Myocyte (in vitro differentiated cells): ENCODE results near the gene IPCEF1. TPM values are rescaled to one million over a fixed set of nuclear protein-coding genes. Genes with fewer than 3 reads are reported as not detected.
"Not testable (repeated sequence)": the region's sequence is repeated elsewhere in the genome, so short reads cannot be mapped to it uniquely, and the experiment has no call there.

Source experiments
- DNase-seq: peaks from one replicate; pipeline ENCODE4 v3.0.0-alpha.2; 2012; ENCODE audit warnings: low read depth
- total RNA-seq: library from RNA; depleted of rRNA; stranded (reverse); fragments of >200 nt; gene quantifications from 2 replicates; pipeline ENCODE4 v1.2.3, GENCODE V29; 2014

The IPCEF1 gene
- total RNA-seq, 1 donor from 2014 or later = not detected

DNA sequence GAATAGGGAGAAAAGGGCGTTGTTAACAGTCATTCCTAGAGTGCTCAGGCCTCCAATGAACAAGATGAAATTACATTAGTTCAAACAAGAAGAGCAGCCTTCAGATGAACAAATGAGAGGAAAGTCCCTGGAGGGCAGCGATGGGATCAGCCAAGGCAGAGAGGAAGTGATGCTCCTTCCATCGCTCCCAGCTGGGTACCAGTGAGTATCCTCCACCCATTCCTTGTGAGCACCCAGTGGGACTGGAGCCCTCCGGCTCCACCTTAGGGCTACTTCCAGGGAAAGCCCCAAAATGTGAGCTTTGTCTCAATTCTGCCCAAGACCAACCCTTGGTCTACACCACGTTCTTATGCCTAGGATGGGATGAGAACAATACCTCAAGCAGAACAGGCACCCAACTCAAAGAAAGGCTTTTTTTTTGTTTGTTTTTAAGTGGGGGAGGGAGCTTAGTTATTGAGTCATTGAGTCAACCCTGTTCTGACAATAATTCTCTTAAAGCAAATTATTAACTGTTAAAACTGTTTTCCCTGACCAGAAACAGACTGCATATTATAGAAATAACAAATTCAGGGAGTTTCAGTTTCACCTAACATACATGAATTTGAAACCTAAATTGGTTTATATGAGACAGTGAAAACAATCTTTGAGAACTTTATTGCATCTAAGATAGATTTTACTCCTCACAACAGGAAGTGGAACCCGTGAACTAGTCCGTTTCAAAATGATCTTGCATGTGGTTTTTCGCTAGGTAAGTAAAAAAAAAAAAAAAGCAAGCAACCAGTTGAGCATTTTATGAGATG lies 106.9 kb downstream of the IPCEF1 start:
- DNase-seq = no peak

DNA sequence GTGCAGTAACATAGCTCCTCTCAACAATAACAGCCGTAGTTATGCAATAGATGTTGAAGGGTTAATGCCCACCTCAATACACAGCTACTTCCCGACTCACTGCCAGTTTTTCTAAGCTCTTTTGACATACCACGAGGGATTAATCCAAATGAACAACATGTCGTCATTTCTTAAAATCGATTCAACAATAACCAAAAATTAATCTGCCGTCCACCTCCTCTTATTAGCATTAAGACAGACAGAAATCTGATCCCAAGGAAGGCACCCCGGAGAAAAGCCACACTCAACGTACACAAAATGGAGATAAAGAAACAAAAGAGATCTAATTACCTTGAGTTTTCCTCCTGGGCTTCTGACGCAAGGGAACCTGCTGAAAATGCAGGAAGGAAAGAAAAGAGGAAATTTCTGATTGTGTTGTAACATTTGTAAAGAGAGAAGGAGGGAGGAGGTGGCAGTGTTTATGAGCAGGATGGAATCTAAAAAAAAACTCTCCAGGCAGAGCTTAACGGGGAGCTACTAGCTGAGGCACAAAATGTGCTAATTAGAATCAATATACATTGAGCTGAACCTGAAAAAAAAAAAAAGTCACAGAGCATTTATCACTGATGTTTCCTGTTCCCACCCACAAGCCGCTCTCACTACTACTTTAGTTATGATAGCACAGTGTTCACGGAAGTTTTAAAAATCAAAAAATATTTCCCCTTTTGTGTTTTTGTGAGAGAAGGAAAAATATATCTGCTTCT lies 109.3 kb downstream of the IPCEF1 start:
- no peak for DNase-seq

DNA sequence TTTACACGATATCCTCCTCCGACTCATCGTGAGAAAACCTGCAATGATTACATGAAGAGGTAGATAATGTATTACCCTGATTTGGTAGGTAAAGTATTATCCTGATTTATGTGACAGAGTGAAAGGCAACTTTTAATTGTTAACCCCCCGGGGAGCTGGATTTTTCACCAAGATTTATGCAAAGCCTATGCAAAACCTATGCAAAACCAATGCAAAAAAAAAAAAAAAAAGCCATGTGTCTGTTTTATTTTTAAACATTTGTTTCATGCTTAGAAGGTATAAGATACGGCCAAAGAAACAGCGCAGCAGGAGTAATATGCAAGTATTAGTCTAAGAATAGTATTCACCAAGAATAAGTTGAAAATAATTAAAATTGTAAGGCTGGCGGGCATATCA lies 109.9 kb downstream of the IPCEF1 start:
- no peak for DNase-seq

DNA sequence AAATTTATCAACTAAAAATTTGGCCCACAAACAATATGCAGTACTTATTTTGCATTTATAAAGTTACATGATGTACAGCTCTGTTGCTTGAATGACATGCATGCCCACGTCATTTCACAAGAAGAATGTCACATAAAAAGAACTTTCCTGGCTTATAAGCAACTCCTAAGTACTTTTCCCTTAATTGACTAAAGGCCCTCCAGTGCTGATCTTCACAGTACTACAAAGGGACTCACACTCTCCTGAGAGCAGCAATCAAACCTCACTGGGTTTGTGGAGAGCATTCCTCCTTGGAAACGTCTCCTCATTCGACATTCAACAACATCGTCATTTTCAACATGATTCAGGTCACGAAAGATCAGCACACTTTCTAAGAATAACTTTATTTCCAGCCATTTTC lies 111.1 kb downstream of the IPCEF1 start:
- no peak for DNase-seq

DNA sequence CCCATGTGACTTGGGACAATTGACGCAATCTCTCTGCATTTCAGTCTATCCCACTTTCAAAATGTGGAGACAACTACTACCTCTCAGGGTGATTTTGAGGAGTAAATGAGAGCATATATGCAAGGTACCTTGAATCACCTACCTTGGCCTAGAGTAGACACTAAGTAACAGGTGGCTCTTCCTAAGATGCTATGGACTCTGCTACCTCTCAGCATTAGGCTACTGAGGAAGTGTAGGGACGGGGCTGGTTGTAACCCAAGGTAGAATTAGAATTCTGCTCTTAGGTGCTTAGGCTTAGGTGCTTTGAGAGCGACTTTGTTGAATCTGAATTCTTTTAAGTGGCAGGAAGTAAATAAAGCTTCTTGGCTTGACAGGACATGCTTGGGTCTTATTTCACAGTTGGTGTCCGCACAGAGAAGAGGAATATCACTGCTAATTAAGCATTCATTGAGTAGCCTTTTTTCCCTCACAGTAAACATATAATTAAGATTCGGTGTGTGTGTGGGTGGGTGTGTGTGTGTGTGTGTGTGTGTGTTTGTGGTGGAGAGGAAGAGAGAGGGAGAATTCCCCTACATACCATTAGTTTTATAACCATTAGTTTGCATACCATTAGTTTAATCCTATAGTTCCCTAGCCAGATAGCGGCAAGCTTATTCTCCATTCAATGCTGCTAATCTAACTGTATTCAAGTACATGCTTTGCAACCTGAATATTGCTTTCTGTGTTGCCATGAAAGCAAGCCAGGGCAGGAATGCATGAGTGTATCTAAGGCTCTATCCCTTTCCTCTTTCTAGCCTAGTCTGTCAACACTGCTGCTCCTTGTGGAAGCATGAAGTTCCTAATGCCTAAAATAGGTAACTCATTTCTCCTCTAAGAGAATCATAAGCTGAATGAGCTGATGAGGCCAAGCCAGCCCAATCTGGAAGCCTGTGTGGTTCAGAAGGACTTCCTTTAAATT lies 112.5 kb downstream of the IPCEF1 start:
- DNase-seq = no peak

DNA sequence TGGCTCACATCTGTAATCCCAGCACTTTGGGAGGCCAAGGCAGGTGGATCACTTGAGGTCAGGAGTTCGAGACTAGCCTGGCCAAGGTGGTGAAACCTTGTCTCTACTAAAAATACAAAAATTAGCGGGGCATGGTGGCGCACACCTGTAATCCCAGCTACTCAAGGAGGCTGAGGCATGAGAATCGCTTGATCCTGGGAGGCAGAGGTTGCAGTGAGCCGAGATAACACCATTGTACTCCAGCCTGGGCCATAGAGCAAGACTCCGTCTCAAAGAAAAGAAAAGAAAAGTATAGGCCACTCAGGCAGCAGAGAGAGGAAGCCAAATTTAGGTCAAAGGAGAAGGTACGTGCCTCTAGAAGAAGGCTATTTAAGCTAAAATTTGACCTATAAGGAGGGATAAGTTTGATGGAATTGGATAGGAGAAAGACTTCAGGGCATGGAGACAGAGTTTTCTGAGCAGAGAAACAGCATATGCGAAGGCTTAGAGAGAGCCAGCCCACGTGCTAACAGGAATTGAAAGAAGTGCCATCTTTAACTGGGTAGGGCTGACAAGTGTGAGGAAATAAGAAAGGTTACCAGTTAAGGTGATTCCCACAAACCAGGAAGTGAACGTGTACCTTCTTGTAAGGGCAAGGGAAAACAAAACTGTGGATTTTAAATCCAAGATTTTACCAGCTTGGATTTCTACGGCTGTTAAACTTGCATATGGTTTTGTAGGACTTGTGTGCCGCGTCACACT lies 113.8 kb downstream of the IPCEF1 start:
- no peak for DNase-seq

DNA sequence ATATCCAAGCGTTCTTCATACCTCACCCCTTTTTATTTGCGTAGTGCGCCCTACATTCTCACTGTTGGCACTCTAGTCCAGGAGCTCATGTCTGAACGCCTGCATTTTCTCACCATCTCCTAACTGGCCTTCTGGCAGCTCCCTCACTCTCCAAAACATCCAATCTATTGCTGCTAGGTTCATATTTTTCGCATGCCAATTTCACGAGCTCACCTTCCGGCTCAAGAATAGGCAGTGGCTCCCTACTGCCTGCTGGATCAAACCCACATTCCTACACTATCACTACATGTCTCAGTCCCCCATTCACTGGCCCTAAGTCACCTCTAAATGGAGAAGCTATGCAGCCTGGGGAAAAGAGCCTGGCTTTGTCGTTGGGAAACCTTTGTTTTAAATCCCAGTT lies 115.0 kb downstream of the IPCEF1 start:
- DNase-seq = no peak

DNA sequence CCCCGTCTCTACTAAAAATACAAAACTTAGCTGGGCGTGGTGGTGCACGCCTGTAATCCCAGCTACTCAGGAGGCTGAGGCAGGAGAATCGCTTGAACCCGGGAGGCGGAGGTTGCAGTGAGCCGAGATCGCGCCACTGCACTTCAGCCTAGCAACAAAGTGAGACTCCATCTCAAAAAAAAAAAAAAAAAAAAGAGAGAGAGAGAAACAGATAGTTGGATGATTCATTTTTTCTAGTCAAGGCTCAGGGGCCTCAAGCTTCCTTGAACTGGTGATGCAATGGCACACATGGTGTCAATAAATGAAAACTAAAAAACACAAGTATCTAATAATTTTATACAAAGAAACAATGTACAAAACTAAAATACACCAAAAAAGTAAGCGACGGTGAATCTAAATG lies 115.5 kb downstream of the IPCEF1 start:
- DNase-seq = not testable (repeated sequence)

DNA sequence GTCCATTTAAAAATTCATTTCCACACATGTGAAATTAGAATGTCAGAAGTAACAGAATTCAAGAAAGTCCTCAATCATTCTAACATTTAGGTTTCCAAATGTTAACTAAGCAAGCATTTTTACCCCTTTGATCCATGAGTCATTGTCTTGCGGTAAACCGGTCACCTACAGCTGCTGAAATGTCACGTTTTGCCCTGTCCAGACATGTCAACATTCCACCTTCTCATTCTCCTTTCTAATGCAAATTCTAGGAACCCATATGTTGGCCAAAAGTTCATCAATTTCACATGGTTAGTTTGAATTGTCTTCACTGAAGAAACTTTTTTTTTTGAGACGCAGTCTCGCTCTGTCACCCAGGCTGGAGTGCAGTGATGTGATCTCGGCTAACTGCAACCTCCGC lies 117.2 kb downstream of the IPCEF1 start:
- no peak for DNase-seq

DNA sequence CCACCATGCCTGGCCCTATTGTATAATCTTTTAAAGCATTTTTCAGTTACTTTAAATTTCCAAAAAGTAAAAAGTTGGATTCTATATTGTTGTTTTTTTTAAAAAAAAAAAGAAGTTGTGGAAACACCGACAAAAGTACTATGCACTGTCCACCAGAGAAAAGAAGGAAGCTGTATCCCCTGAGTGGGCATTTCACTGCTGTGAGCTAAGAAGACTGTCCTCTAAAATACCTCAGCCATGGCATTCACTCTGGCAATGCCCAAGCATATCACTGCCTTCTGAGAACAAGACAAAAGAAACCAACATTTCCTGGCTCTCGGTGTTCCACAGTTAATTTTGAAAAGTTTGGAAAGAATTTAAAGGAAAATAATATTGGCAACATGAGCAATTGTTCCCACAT lies 117.8 kb downstream of the IPCEF1 start:
- DNase-seq = no peak

DNA sequence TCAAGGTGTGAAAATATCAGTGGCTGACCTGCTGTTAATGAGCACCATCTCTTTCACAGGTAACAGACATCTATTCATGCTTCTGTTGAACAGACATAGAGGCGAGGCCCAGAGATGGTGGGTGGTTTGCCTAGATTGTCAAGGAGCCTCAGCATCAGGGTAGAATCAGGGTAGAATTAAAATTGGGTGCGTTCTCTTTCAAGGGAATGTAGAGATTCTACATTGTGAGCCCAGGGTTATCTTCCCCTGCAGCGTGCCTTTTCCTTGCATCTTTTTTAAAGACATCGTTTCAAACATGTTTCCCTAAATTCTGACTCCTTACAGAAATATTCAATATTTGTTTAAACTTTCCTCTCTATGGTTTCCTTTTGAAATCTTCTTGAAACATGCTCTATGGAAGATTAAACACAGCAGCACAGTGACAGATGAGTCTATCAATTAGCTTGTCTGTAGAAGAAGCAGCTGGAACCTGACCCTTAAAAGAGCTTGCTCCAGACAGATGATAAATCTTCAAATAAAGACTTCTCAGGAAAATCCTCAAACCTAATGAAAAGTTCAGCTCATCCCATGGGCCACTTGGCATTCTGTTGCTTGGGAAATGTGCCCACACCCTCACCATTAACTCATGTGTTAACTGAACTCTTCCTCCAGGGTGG lies 119.8 kb downstream of the IPCEF1 start:
- DNase-seq = no peak

DNA sequence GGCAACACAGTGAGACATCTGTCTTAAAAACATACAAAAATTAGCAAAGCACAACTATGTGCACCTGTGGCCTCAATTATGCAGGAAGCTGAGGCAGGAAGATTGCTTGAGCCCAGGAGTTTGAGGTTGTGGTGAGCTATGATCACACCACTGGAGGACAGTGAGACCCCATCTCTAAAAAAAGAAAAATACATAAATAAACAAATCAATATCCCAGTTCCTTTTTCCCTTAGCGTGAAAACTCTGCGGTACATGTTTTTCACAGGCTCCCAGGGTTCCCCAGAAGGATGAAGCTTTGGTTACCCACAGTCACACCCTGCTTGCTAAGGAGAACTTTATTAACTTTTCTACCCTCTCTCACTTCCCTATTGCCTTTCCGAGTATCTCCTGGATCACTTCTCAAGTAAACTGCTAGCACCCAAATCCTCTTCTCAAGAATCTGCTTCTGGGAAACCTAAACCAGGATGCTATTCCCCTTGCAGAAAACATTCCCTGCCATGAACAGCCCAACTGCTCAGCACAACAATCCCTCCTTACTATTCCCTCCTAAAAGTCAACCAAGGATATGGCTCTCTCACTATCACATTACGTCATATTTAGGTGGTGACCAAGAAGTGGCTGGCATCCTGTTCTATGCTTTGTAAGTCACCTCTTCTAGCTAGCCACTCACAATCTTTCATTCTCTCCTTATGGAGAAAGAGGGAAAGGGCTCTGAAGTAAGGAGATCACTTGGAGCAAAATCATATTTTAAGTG lies 122.4 kb downstream of the IPCEF1 start:
- DNase-seq = no peak

DNA sequence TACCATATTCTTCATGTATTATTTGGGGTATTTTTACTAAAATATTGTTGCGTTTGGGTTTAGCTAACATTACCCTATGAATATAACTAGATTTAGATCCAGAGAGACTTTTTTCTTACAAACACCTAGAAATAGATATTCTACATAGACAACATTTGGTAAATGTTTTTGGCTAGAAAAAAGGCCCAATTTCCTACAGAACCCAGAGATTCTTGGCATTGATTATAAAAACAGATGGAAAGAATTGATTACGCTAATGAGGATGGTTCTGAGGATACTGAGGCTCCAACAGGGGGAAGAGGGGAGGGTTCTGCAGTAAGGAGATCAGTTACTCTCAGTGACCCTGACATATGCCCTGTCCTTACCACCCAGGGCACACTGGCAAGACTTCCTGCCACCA lies 123.2 kb downstream of the IPCEF1 start:
- DNase-seq = no peak

DNA sequence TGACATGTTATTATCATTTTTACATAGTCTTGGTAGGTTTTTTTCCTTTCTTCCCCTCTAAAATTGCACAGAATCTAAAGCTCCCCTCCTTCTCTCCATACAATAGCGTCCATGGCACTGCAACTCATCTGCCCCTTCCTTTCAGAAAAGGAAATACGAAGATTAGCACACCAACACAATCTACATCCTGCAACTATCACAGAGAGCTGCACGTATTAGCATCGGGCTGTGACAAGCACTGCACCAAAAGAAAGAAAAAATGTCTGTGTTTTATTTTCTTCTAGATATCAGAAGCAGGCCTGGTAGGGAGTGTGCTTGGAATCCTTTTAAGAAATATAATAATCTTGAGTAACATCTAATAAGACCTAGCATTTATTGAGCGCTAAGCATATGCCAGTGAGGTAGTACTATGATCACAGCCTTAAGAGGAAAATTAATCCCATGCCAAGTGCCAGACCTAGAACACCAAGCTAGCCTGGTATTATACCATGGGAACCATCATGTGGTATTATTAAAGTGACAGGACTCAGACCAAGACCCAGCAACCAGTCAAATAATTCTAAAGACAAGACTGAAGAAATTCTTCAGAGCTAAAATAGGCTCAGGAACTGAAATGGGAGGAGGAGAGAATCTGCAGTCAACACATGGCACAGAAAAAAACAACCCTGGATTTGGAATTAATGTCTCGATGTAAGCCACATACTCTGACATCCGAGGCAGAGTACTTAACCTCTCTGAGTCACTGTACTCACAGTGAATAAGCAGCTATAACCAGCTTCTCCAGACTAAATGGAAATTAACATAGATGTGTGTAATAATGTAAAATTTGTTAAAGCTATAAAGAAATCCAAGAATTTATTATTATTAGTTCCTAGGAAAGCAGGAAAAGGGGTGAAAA lies 124.3 kb downstream of the IPCEF1 start:
- no peak for DNase-seq

DNA sequence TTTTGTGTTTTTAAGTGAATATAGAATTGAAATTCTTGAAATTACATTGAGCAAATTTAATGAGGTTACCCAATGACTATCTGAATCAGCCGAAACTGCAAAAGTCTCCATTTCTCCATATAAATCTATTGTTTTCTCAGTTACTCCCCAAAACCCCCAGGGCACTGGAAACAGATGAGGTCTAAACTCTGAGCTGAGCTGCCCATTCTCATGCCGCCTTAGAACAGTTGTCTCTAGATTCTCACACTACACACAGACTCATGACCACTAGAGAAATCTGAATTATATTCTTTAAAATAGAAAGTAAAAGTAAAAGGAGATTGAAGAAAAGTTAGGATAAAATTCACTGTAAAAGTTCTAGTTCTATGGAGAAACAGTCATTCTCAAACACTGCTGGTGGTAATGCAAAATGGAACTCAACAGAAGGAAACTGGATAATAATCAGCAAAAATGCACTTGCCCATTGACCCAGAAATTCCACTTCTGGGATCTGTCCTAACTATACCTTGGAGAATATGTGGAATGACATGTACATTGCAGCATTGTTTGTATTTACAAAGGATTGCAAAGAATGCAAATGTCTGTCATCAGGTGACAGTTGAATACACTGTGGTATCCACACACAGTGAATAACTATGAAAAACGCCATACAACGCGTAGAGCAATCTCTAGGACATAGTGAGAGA lies 125.5 kb downstream of the IPCEF1 start:
- no peak for DNase-seq

DNA sequence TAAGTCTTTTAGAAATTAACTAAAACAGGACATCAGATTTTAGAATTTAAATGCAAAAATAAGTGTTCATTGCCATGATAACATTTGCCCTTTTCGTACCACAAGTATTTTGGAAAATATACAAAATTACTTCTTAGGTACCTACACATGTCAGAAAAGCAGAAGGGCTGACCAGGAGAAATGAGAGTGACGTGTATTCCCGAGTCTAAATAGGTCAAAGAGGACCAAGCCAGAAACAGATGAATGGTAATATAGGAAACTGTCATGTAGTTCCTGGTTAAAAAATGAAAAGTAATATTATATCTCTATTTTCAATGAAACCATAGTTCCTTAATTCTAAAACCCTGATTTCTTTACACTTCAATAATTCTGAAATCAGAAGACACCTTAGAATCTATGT lies 126.2 kb downstream of the IPCEF1 start:
- no peak for DNase-seq

DNA sequence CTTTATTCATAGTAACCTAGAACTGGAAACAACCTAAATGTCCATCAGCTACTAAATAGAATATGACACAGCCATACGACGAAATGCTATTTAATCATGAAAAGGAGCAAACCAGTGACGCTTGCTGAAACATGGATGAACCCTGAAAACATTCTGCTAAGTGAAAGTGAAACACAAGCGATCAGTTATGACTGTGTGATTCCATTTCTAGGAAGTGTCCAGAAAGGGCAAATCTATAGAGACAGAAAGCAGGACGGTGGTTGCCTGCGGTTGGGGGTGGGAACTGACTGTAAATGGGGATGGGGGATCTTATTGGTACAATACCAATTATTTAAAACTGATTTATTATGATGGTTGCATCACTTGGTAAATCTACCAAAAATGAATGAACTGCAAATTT lies 126.8 kb downstream of the IPCEF1 start:
- DNase-seq = no peak

DNA sequence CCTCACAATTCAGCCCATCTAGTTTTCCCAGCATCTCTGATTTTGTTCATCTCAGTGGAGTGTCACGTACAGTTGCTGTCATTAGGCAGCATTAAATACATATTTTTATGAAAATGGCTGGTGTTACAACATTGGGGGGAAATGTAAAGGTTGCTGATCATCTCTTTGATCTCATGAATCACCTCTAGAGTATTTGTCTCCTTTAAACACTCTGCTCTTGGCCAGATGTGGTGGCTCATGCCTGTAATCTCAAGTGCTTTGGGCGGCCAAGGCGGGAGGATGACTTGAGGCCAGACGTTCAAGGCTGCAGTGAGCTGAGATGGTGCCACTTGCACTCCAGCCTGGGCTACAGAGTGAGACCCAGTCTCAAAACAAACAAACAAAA lies 128.1 kb downstream of the IPCEF1 start:
- DNase-seq = no peak
